Measurements from ENCODE around the gene RGS17. TPM values are rescaled to one million over a fixed set of nuclear protein-coding genes. Genes with fewer than 3 reads are reported as not detected.
"Not testable (repeated sequence)": the region's sequence is repeated elsewhere in the genome, so short reads cannot be mapped to it uniquely, and the experiment has no call there.

RGS17 gene
- total and polyA plus RNA-seq, 2 of the 13 experiments (the other 11 are each of a cell fraction or from before 2014, with no cell fraction given): 0.04 TPM; not detected in 1

DNA sequence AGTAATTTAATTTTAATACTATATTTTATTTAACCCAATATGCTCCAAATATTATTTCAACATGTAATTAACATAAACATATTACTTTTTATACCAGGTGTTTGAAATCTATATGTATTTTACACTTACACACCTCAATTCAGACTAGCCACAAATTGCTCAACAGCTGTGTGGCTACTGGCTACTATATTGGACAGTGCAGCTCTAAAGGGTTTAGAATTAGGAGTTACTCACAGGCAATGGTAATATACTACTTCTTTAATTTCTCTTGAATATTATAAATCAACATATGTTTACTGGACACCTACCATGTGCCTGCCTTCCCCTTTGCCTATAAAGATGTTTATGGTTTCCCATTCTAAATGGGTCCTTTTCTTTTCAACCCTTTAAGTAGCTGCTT is 130.8 kb downstream of the RGS17 start:
- TF ChIP-seq RBFOX2 (IDR thresholded peaks at IDR 0.05; ENCODE audit: low read depth, low read length) (peak; percentile 52; the same call in 1 of the 2 replicates), SATB2 (CRISPR knock-in tag; IDR thresholded peaks at IDR 0.05) (no peak)
- H3K79me2 ChIP-seq (ENCODE audit: insufficient read depth, low read length): peaks cover 63% of the 10 kb centered on the region
- peaks cover 33% of the 10 kb centered on the region for H3K4me1 ChIP-seq (ENCODE audit: insufficient read depth, low read length)
- no TSS peak for BruUV-seq (replicated peaks)
- peaks cover 6 to 25% of the 10 kb centered on the region in 2 experiments for H3K36me3 ChIP-seq (replicated peaks in 1 of 2; ENCODE audit: control insufficient read depth in 1 of 2, insufficient read depth in 2 of 2, low read length in 2 of 2)
- in situ Hi-C loops (cut with HindIII; ENCODE audit: extremely low pct_ligation_motif_present, low pct_unique_long_range_greater_than_20kb): no loop called here
- ATAC-seq: no peak
- FAIRE-seq: no peak
- CTCF ChIA-PET (ENCODE audit: low intra/inter-chr PET ratio, low total read pairs): no interaction called here
- H3K9me3 ChIP-seq (ENCODE audit: low read length): no peaks in the 10 kb centered on the region
- peaks cover 20% of the 10 kb centered on the region for H4K20me1 ChIP-seq (ENCODE audit: insufficient read depth, low read length)
- H3K4me2 ChIP-seq (ENCODE audit: low read depth, low read length): peak overlapping the region; percentile 91
- H2AFZ ChIP-seq (ENCODE audit: low read length): no peak overlapping the region
- H3K9ac ChIP-seq (ENCODE audit: insufficient read depth, low read depth, low read length): no peak overlapping the region
- H3K27ac ChIP-seq (ENCODE audit: extremely low read length, insufficient read depth, low read length): no peak overlapping the region
- POLR2A ChIA-PET: interaction anchor here (0.9 to 3.2 kb wide), 2 partner anchors 14 to 17 kb away, joined by 3 to 28 read pairs; partner anchors contain the start of gene FBXO5
- no peaks in the 10 kb centered on the region; a peak in 2 of 5 replicates for H3K27me3 ChIP-seq (ENCODE audit: control insufficient read depth in 1 of 2, insufficient read depth in 2 of 2, low read length in 2 of 2)
- DNase-seq (ENCODE audit: low spot score): no peak
- H3K4me3 ChIP-seq (replicated peaks in 1 of 3; ENCODE audit: insufficient read depth in 1 of 3, low read depth in 2 of 3, low read length in 3 of 3): peak overlapping the region; percentile 15 to 93 (median 92); a peak in 2 of 6 replicates
- intact Hi-C loops (cut with micrococcal nuclease; ENCODE audit: unreplicated experiment): no loop called here

DNA sequence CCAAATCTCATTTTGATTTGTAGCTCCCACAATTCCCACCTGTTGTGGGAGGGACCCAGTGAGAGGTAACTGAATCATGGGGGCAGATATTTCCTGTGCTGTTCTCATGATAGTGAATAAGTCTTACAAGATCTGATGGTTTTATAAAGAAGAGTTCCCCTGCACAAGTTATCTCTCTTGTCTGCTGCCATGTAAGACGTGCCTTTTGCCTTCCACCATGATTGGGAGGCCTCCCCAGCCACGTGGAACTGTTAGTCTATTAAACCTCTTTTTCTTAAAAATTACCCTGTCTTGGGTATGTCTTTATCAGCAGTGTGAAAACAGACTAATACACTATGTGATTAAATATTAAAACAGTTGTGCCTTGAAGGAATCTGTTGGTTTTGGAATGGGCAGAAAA is 131.5 kb downstream of the RGS17 start:
- peaks cover 69% of the 10 kb centered on the region for H3K79me2 ChIP-seq (ENCODE audit: insufficient read depth, low read length)
- 99% methylated on average over 2 of the region's 2 CpGs for WGBS (ENCODE audit: low lambda C conversion rate)
- H3K27ac ChIP-seq (ENCODE audit: extremely low read length, insufficient read depth, low read length); DNase-seq (ENCODE audit: low spot score); intact Hi-C loops (cut with micrococcal nuclease; ENCODE audit: unreplicated experiment); H3K9ac ChIP-seq (ENCODE audit: insufficient read depth, low read depth, low read length); BruUV-seq (replicated peaks); FAIRE-seq; H3K9me3 ChIP-seq (ENCODE audit: low read length); H2AFZ ChIP-seq (ENCODE audit: low read length); H3K27me3 ChIP-seq (ENCODE audit: control insufficient read depth in 1 of 2, insufficient read depth in 2 of 2, low read length in 2 of 2); CTCF ChIA-PET (ENCODE audit: low intra/inter-chr PET ratio, low total read pairs); ATAC-seq: not testable (repeated sequence)
- H3K4me1 ChIP-seq (ENCODE audit: insufficient read depth, low read length): peaks cover 30% of the 10 kb centered on the region
- peaks cover 9 to 31% of the 10 kb centered on the region in 2 experiments for H3K36me3 ChIP-seq (replicated peaks in 1 of 2; ENCODE audit: control insufficient read depth in 1 of 2, insufficient read depth in 2 of 2, low read length in 2 of 2)
- TF ChIP-seq, protein P1, sequence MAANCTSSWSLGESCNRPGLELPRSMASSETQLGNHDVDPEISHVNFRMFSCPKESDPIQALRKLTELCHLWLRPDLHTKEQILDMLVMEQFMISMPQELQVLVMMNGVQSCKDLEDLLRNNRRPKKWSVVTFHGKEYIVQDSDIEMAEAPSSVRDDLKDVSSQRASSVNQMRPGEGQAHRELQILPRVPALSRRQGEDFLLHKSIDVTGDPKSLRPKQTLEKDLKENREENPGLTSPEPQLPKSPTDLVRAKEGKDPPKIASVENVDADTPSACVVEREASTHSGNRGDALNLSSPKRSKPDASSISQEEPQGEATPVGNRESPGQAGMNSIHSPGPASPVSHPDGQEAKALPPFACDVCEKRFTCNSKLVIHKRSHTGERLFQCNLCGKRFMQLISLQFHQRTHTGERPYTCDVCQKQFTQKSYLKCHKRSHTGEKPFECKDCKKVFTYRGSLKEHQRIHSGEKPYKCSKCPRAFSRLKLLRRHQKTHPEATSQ (CRISPR knock-in tag; IDR thresholded peaks at IDR 0.05; ENCODE audit: borderline replicate concordance): peak; percentile 95; the same call in 1 of the 2 replicates
- TF ChIP-seq ZNF644 (CRISPR knock-in tag; IDR thresholded peaks at IDR 0.05; ENCODE audit: low read depth) (0 out of 2 replicates have a peak, but pooled peaks have one; percentile 29), POGZ (CRISPR knock-in tag; IDR thresholded peaks at IDR 0.05) (peak; percentile 41; the same call in 1 of the 2 replicates)
- peaks cover 20% of the 10 kb centered on the region for H4K20me1 ChIP-seq (ENCODE audit: insufficient read depth, low read length)
- peak overlapping the region; percentile 91 for H3K4me2 ChIP-seq (ENCODE audit: low read depth, low read length)
- in situ Hi-C loops (cut with HindIII; ENCODE audit: extremely low pct_ligation_motif_present, low pct_unique_long_range_greater_than_20kb): loop anchor here (25.0 kb wide), 1 partner anchor 712 kb away; no protein-coding TSS in a partner anchor
- peak overlapping the region in 1 of 3 experiments; percentile 13; a peak in 1 of 6 replicates for H3K4me3 ChIP-seq (replicated peaks in 1 of 3; ENCODE audit: insufficient read depth in 1 of 3, low read depth in 2 of 3, low read length in 3 of 3)
- POLR2A ChIA-PET: interaction anchor here (3.2 kb wide), 1 partner anchor 16 kb away, joined by 28 read pairs; the partner anchor contains the start of gene FBXO5
